Measurements from ENCODE around the gene ZKSCAN1.
"Not testable (repeated sequence)": the region's sequence is repeated elsewhere in the genome, so short reads cannot be mapped to it uniquely, and the experiment has no call there.

Gene ZKSCAN1

GRCh38 chr7:99992330-99993038 is 22.9 kb upstream of the ZKSCAN1 start:
- no peak for TF ChIP-seq POLR2A (IDR thresholded peaks at IDR 0.05; ENCODE audit: low read length)
- no peak for TF ChIP-seq GATA1 (IDR thresholded peaks at IDR 0.05; ENCODE audit: low read depth, low read length)
- DNase-seq: no peak

- TF ChIP-seq POLR2A (IDR thresholded peaks at IDR 0.05; ENCODE audit: low read length) (no peak), GATA1 (IDR thresholded peaks at IDR 0.05; ENCODE audit: low read depth, low read length) (no peak)
Observed at GRCh38 chr7:99994819-99995218, 20.6 kb upstream of the ZKSCAN1 start.

GRCh38 chr7:99996755-99997544 is 18.4 kb upstream of the ZKSCAN1 start:
- no peak for DNase-seq
- no peak for TF ChIP-seq GATA1 (IDR thresholded peaks at IDR 0.05; ENCODE audit: low read depth, low read length)
- no peak for TF ChIP-seq POLR2A (IDR thresholded peaks at IDR 0.05; ENCODE audit: low read length)

More at GRCh38 chr7:99994819-99995218, 20.6 kb upstream of the ZKSCAN1 start:
- DNase-seq: no peak

GRCh38 chr7:99997545-99998137 is 17.8 kb upstream of the ZKSCAN1 start:
- TF ChIP-seq GATA1 (IDR thresholded peaks at IDR 0.05; ENCODE audit: low read depth, low read length) (no peak), POLR2A (IDR thresholded peaks at IDR 0.05; ENCODE audit: low read length) (peak; percentile 49)
- DNase-seq: peak; percentile 59 to 67

- TF ChIP-seq GATA1 (IDR thresholded peaks at IDR 0.05; ENCODE audit: low read depth, low read length) (no peak), POLR2A (IDR thresholded peaks at IDR 0.05; ENCODE audit: low read length) (no peak)
- DNase-seq: no peak
Observed at GRCh38 chr7:100000239-100000638, 15.2 kb upstream of the ZKSCAN1 start.

GRCh38 chr7:100003711-100004661 is 11.4 kb upstream of the ZKSCAN1 start:
- no peak for DNase-seq

GRCh38 chr7:100007887-100008286 is 7.5 kb upstream of the ZKSCAN1 start:
- no peak for DNase-seq
- TF ChIP-seq POLR2A (IDR thresholded peaks at IDR 0.05; ENCODE audit: low read length) (no peak), GATA1 (IDR thresholded peaks at IDR 0.05; ENCODE audit: low read depth, low read length) (no peak)

More at GRCh38 chr7:100003711-100004661, 11.4 kb upstream of the ZKSCAN1 start:
- TF ChIP-seq POLR2A (IDR thresholded peaks at IDR 0.05; ENCODE audit: low read length): no peak
- TF ChIP-seq GATA1 (IDR thresholded peaks at IDR 0.05; ENCODE audit: low read depth, low read length): no peak

- TF ChIP-seq GATA1 (IDR thresholded peaks at IDR 0.05; ENCODE audit: low read depth, low read length) (no peak), POLR2A (IDR thresholded peaks at IDR 0.05; ENCODE audit: low read length) (no peak)
- DNase-seq: no peak
Observed at GRCh38 chr7:100008525-100008924, 6.9 kb upstream of the ZKSCAN1 start.

GRCh38 chr7:100009952-100010351 is 5.4 kb upstream of the ZKSCAN1 start:
- not testable (repeated sequence) for DNase-seq

- DNase-seq: no peak
- TF ChIP-seq GATA1 (IDR thresholded peaks at IDR 0.05; ENCODE audit: low read depth, low read length): no peak
- TF ChIP-seq POLR2A (IDR thresholded peaks at IDR 0.05; ENCODE audit: low read length): no peak
Observed at GRCh38 chr7:100010901-100011300, 4.5 kb upstream of the ZKSCAN1 start.

- TF ChIP-seq GATA1 (IDR thresholded peaks at IDR 0.05; ENCODE audit: low read depth, low read length) (no peak), POLR2A (IDR thresholded peaks at IDR 0.05; ENCODE audit: low read length) (no peak)
- no peak for DNase-seq
Observed at GRCh38 chr7:100011516-100011915, 3.9 kb upstream of the ZKSCAN1 start.

GRCh38 chr7:100012385-100013327 is 2.7 kb upstream of the ZKSCAN1 start:
- DNase-seq: not testable (repeated sequence)

GRCh38 chr7:100013328-100013676 is 2.1 kb upstream of the ZKSCAN1 start:
- DNase-seq: no peak
- TF ChIP-seq GATA1 (IDR thresholded peaks at IDR 0.05; ENCODE audit: low read depth, low read length) (no peak), POLR2A (IDR thresholded peaks at IDR 0.05; ENCODE audit: low read length) (no peak)

All from erythroblast (primary cell).